NT2/D1 (cell line): ENCODE results near the gene HEPACAM2.

Experiments used
- DNase-seq: peaks from one replicate; pipeline ENCODE4 v3.0.0-alpha.2; 2011; ENCODE audit warnings: low read depth, low spot score
- H3K27me3 ChIP-seq: 2 replicates; pipeline ENCODE4 v1.6.0; 2011; ENCODE audit warnings: mild to moderate bottlenecking; ENCODE audit not compliant: insufficient read length, insufficient read depth
- H3K36me3 ChIP-seq: 2 replicates; pipeline ENCODE4 v1.6.1; 2011; ENCODE audit warnings: mild to moderate bottlenecking, low read length, mixed read lengths; ENCODE audit not compliant: insufficient read depth, insufficient read length
- H3K4me1 ChIP-seq: 2 replicates; pipeline ENCODE4 v1.5.1; 2011; ENCODE audit not compliant: insufficient read depth, insufficient read length
- H3K4me3 ChIP-seq: 2 replicates; pipeline ENCODE4 v1.5.1; 2011; ENCODE audit warnings: low read depth; ENCODE audit not compliant: insufficient read length
- H3K9ac ChIP-seq: 2 replicates; pipeline ENCODE4 v1.6.0; 2011; ENCODE audit warnings: low read depth; ENCODE audit not compliant: insufficient read length
- H3K9me3 ChIP-seq: 2 replicates; pipeline ENCODE4 v1.5.1; 2011; ENCODE audit warnings: mild to moderate bottlenecking, low read length; ENCODE audit not compliant: insufficient read depth
- SUZ12 ChIP-seq: IDR thresholded peaks from 2 replicates; pipeline ENCODE4 v1.6.1; 2011; ENCODE audit not compliant: insufficient read length, insufficient read depth; ENCODE audit errors: extremely low read depth
- YY1 ChIP-seq: IDR thresholded peaks from 2 replicates; pipeline ENCODE4 v1.6.1; 2011; ENCODE audit not compliant: insufficient read length, insufficient read depth
- ZNF274 ChIP-seq: IDR thresholded peaks from 2 replicates; pipeline ENCODE4 v1.6.1; 2011; ENCODE audit warnings: mild to moderate bottlenecking, low read depth, low read length

Gene HEPACAM2

GRCh38 chr7:93226310-93226709, at the start of gene HEPACAM2:
Gene HEPACAM2, minus strand, starts transcription at chr7:93226469.
- Histone ChIP-seq H3K4me3 (no peak within 1 kb of the TSS), H3K9ac (no peak within 1 kb of the TSS), H3K4me1 (no peaks in the 10 kb centered on the region), H3K9me3 (no peaks in the 10 kb centered on the region), H3K36me3 (no peaks in the 10 kb centered on the region), H3K27me3 (no peaks in the 10 kb centered on the region)
- TF ChIP-seq ZNF274 (no peak), YY1 (no peak), SUZ12 (no peak)
- DNase-seq = no peak

GRCh38 chr7:93265220-93265619, 39.0 kb upstream of the HEPACAM2 start:
- H3K27me3 ChIP-seq = no peaks in the 10 kb centered on the region
- no peaks in the 10 kb centered on the region for H3K4me1 ChIP-seq
- no peaks in the 10 kb centered on the region for H3K36me3 ChIP-seq
- no peak for DNase-seq
- H3K9me3 ChIP-seq = no peaks in the 10 kb centered on the region
- no peak overlapping the region for H3K9ac ChIP-seq
- H3K4me3 ChIP-seq = no peak overlapping the region
- TF ChIP-seq ZNF274 (no peak), SUZ12 (no peak), YY1 (no peak)

- Histone ChIP-seq H3K9ac (no peak overlapping the region), H3K4me3 (no peak overlapping the region), H3K27me3 (no peaks in the 10 kb centered on the region), H3K36me3 (no peaks in the 10 kb centered on the region), H3K4me1 (no peaks in the 10 kb centered on the region), H3K9me3 (no peaks in the 10 kb centered on the region)
- TF ChIP-seq YY1 (no peak), SUZ12 (no peak), ZNF274 (no peak)
- no peak for DNase-seq
These were observed 36.3 kb upstream of the HEPACAM2 start for GRCh38 chr7:93262535-93262934.

GRCh38 chr7:93258661-93259060, 32.4 kb upstream of the HEPACAM2 start:
- Histone ChIP-seq H3K4me3 (no peak overlapping the region), H3K36me3 (no peaks in the 10 kb centered on the region), H3K4me1 (no peaks in the 10 kb centered on the region), H3K27me3 (no peaks in the 10 kb centered on the region), H3K9me3 (no peaks in the 10 kb centered on the region), H3K9ac (no peak overlapping the region)
- no peak for DNase-seq
- TF ChIP-seq SUZ12 = no peak
- TF ChIP-seq ZNF274 = no peak
- TF ChIP-seq YY1 = no peak

GRCh38 chr7:93249491-93250148, 23.4 kb upstream of the HEPACAM2 start:
- H3K27me3 ChIP-seq = no peaks in the 10 kb centered on the region
- H3K36me3 ChIP-seq = no peaks in the 10 kb centered on the region
- no peak overlapping the region for H3K9ac ChIP-seq
- no peaks in the 10 kb centered on the region for H3K9me3 ChIP-seq
- H3K4me3 ChIP-seq = no peak overlapping the region
- no peaks in the 10 kb centered on the region for H3K4me1 ChIP-seq
- no peak for DNase-seq
- TF ChIP-seq ZNF274 (no peak), SUZ12 (no peak), YY1 (no peak)

GRCh38 chr7:93245525-93246432, 19.5 kb upstream of the HEPACAM2 start:
- DNase-seq = no peak
- no peak for TF ChIP-seq YY1
- no peak for TF ChIP-seq SUZ12
- no peak for TF ChIP-seq ZNF274
- Histone ChIP-seq H3K4me3 (no peak overlapping the region), H3K4me1 (no peaks in the 10 kb centered on the region), H3K27me3 (no peaks in the 10 kb centered on the region), H3K9ac (no peak overlapping the region), H3K9me3 (no peaks in the 10 kb centered on the region), H3K36me3 (peaks cover 2% of the 10 kb centered on the region)

GRCh38 chr7:93242106-93242505, 15.8 kb upstream of the HEPACAM2 start:
- Histone ChIP-seq H3K36me3 (peaks cover 2% of the 10 kb centered on the region), H3K4me1 (no peaks in the 10 kb centered on the region), H3K4me3 (no peak overlapping the region), H3K27me3 (no peaks in the 10 kb centered on the region), H3K9ac (no peak overlapping the region), H3K9me3 (no peaks in the 10 kb centered on the region)
- no peak for DNase-seq
- no peak for TF ChIP-seq SUZ12
- no peak for TF ChIP-seq YY1
- TF ChIP-seq ZNF274 = no peak
